Measurements from ENCODE around the gene APOA1. TPM values are rescaled to one million over a fixed set of nuclear protein-coding genes. Genes with fewer than 3 reads are reported as not detected.

The APOA1 gene
- total and polyA plus RNA-seq, 10 of the 15 experiments (the other 5 are each of a cell fraction or from before 2014, with no cell fraction given): 0.10 to 2.4 (median 0.24) TPM; not detected in 3

DNA sequence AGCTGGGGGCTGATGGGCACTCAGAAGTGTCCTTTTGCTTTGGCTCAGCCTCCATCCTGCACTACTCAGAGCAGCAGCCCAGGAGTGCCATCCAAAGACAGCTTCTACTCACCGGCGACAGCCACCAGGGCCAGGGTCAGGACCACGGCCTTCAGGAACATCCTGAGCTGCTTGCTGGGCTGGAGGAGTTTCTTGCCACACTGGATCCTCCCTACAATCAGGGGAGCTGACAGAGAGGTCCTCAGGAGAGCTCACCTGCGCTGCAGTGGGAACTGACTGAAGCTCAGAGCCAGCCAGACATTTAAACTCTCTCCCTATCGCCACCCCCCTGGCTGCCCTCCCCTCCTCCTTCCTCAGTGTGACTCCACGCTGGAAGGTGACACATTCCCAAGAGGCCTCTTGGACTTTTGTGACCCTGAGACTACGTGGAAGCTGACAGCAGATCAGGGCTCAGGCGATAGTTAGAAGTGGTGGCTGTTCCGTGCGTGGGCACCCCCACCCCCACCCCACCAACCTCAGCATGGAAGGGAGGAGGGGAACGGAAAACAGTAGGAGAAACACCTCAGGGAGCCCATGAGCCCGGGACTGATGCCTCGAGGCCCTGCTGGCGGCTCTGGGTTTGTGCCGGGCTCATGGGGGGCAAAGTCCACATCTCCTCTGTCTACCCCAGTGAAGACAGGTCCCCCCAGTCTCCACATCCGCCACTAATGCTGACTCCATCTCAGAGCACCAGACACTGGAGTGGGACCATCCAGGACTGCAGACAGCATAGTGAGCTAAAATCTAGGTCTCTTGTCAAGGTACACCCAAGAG is 14.2 kb downstream of the APOA1 start, which contains the start of gene APOA4:
Gene APOA4, minus strand, starts transcription at position 274 of the 813 bp plus-strand sequence. Its CDS starts 113 bp downstream, at position 161.
- Histone ChIP-seq H4K20me1 (ENCODE audit: control insufficient read depth, insufficient read depth) (no peaks in the 10 kb centered on the region), H3K4me1 (ENCODE audit: control insufficient read depth, insufficient read depth, low read length) (no peaks in the 10 kb centered on the region), H3K27me3 (replicated peaks in 1 of 2; ENCODE audit: control insufficient read depth in 2 of 2, insufficient read depth in 2 of 2, low read length in 1 of 2) (no peaks in the 10 kb centered on the region), H3K9me3 (replicated peaks; ENCODE audit: control insufficient read depth, insufficient read depth, low read length) (no peaks in the 10 kb centered on the region), H3K36me3 (ENCODE audit: control insufficient read depth in 2 of 2, insufficient read depth in 2 of 2, low read length in 1 of 2) (no peaks in the 10 kb centered on the region), H3K9ac (ENCODE audit: control insufficient read depth, insufficient read depth, low read length) (no peak within 1 kb of the TSS), H3K79me2 (ENCODE audit: control insufficient read depth, insufficient read depth, low read length) (no peaks in the 10 kb centered on the region), H2AFZ (ENCODE audit: control insufficient read depth, low read depth, low read length) (no peak within 1 kb of the TSS), H3K4me2 (ENCODE audit: control insufficient read depth, insufficient read depth) (no peak within 1 kb of the TSS), H3K27ac (ENCODE audit: control insufficient read depth, insufficient read depth) (no peak within 1 kb of the TSS), H3K4me3 (no peak within 1 kb of the TSS)
- RAD21 ChIA-PET (ENCODE audit: unreplicated experiment): no interaction called here
- intact Hi-C loops (cut with micrococcal nuclease; ENCODE audit: unreplicated experiment): no loop called here
- in situ Hi-C loops (cut with MboI): no loop called here
- no peak for FAIRE-seq
- no peak for ATAC-seq
- WGBS (ENCODE audit: insufficient coverage, insufficient replicate concordance, low lambda C conversion rate, missing lambda C conversion rate): 35% methylated on average over 13 of the region's 16 CpGs
- BruUV-seq (replicated peaks): no TSS peak
- POLR2A ChIA-PET: interaction anchor here (0.6 kb wide), 1 partner anchor 34 kb away, joined by 3 read pairs; no protein-coding TSS in a partner anchor
- CTCF ChIA-PET: interaction anchor here (2.9 to 3.2 kb wide), 2 partner anchors 12 to 33 kb away, joined by 10 to 17 read pairs; partner anchors contain the start of gene APOA5
- SMC1A ChIA-PET (ENCODE audit: uncharacterized antibody, unreplicated experiment): interaction anchor here (1.1 kb wide), 1 partner anchor 150 kb away, joined by 3 read pairs; no protein-coding TSS in a partner anchor
- no peak for DNase-seq (ENCODE audit: low read depth, low spot score)
- TF ChIP-seq, protein P1, sequence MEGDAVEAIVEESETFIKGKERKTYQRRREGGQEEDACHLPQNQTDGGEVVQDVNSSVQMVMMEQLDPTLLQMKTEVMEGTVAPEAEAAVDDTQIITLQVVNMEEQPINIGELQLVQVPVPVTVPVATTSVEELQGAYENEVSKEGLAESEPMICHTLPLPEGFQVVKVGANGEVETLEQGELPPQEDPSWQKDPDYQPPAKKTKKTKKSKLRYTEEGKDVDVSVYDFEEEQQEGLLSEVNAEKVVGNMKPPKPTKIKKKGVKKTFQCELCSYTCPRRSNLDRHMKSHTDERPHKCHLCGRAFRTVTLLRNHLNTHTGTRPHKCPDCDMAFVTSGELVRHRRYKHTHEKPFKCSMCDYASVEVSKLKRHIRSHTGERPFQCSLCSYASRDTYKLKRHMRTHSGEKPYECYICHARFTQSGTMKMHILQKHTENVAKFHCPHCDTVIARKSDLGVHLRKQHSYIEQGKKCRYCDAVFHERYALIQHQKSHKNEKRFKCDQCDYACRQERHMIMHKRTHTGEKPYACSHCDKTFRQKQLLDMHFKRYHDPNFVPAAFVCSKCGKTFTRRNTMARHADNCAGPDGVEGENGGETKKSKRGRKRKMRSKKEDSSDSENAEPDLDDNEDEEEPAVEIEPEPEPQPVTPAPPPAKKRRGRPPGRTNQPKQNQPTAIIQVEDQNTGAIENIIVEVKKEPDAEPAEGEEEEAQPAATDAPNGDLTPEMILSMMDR (IDR thresholded peaks at IDR 0.05 in 2 of 3, conservative IDR thresholded peaks at IDR 0.05 in 1 of 3; ENCODE audit: control insufficient read depth in 2 of 3, extremely low read depth in 1 of 3, insufficient read depth in 1 of 3, low read depth in 3 of 3, low read length in 3 of 3): no peak
- no peak for TF ChIP-seq RAD21 (IDR thresholded peaks at IDR 0.05; ENCODE audit: insufficient read depth, low read depth, low read length)
- TF ChIP-seq, protein P2, sequence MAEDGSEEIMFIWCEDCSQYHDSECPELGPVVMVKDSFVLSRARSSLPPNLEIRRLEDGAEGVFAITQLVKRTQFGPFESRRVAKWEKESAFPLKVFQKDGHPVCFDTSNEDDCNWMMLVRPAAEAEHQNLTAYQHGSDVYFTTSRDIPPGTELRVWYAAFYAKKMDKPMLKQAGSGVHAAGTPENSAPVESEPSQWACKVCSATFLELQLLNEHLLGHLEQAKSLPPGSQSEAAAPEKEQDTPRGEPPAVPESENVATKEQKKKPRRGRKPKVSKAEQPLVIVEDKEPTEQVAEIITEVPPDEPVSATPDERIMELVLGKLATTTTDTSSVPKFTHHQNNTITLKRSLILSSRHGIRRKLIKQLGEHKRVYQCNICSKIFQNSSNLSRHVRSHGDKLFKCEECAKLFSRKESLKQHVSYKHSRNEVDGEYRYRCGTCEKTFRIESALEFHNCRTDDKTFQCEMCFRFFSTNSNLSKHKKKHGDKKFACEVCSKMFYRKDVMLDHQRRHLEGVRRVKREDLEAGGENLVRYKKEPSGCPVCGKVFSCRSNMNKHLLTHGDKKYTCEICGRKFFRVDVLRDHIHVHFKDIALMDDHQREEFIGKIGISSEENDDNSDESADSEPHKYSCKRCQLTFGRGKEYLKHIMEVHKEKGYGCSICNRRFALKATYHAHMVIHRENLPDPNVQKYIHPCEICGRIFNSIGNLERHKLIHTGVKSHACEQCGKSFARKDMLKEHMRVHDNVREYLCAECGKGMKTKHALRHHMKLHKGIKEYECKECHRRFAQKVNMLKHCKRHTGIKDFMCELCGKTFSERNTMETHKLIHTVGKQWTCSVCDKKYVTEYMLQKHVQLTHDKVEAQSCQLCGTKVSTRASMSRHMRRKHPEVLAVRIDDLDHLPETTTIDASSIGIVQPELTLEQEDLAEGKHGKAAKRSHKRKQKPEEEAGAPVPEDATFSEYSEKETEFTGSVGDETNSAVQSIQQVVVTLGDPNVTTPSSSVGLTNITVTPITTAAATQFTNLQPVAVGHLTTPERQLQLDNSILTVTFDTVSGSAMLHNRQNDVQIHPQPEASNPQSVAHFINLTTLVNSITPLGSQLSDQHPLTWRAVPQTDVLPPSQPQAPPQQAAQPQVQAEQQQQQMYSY (CRISPR knock-in tag; IDR thresholded peaks at IDR 0.05): no peak
- no peak for TF ChIP-seq RB1 (IDR thresholded peaks at IDR 0.05; ENCODE audit: borderline replicate concordance)
- no peak for TF ChIP-seq IRF3 (IDR thresholded peaks at IDR 0.05)
- no peak for TF ChIP-seq POLR2AphosphoS2 (IDR thresholded peaks at IDR 0.05; ENCODE audit: low read depth, low read length)
- TF ChIP-seq MXI1 (IDR thresholded peaks at IDR 0.05; ENCODE audit: low read depth, low read length): no peak
- no peak for TF ChIP-seq NKRF (conservative IDR thresholded peaks at IDR 0.05)
- TF ChIP-seq HSF1 (IDR thresholded peaks at IDR 0.05; ENCODE audit: low read depth, low read length): no peak
- no peak for TF ChIP-seq NFXL1 (IDR thresholded peaks at IDR 0.05; ENCODE audit: borderline replicate concordance)
